GM13976 (cell line): Measurements from ENCODE around the gene WNT7B.

Experiments used
- DNase-seq: peaks from one replicate; pipeline ENCODE4 v3.0.0; 2012; ENCODE audit warnings: low spot score
- in situ Hi-C: fragments of 300-500 bp; cut with MboI; formaldehyde crosslinking; loops from one replicate; pipeline ENCODE4 v1.12.0; 2022; ENCODE audit warnings: low sequenced_read_pairs, mixed read lengths, inconsistent platforms; ENCODE audit not compliant: unreplicated experiment
- TF ChIP-seq, protein P1 (sequence below): IDR thresholded peaks from 2 replicates; pipeline ENCODE4 v1.5.1; 2012; ENCODE audit warnings: borderline replicate concordance, mild to moderate bottlenecking; ENCODE audit not compliant: insufficient read depth; ENCODE audit errors: extremely low read depth, missing control alignments, control extremely low read depth

WNT7B gene

DNA sequence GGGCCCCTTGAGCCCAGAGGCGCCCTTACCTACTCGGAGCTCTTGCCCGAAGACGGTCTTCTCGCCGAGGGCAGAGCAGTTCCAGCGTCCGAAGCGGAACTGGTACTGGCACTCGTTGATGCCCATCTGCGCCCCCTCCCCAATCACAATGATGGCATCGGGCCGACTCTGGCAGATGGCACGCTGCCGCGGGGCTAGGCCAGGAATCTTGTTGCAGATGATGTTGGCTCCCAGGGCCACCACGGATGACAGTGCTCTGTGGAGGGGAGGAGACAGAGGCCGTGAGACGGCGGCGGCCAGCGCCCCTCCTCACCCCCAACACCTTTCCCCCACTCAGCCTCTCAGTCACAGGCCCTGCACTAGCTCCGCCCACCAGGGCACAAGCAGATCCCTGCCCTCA, 27.1 kb downstream of the WNT7B start:
- TF ChIP-seq, protein P1, sequence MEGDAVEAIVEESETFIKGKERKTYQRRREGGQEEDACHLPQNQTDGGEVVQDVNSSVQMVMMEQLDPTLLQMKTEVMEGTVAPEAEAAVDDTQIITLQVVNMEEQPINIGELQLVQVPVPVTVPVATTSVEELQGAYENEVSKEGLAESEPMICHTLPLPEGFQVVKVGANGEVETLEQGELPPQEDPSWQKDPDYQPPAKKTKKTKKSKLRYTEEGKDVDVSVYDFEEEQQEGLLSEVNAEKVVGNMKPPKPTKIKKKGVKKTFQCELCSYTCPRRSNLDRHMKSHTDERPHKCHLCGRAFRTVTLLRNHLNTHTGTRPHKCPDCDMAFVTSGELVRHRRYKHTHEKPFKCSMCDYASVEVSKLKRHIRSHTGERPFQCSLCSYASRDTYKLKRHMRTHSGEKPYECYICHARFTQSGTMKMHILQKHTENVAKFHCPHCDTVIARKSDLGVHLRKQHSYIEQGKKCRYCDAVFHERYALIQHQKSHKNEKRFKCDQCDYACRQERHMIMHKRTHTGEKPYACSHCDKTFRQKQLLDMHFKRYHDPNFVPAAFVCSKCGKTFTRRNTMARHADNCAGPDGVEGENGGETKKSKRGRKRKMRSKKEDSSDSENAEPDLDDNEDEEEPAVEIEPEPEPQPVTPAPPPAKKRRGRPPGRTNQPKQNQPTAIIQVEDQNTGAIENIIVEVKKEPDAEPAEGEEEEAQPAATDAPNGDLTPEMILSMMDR, result no peak
- in situ Hi-C loops, result no loop called here
- DNase-seq, result no peak

DNA sequence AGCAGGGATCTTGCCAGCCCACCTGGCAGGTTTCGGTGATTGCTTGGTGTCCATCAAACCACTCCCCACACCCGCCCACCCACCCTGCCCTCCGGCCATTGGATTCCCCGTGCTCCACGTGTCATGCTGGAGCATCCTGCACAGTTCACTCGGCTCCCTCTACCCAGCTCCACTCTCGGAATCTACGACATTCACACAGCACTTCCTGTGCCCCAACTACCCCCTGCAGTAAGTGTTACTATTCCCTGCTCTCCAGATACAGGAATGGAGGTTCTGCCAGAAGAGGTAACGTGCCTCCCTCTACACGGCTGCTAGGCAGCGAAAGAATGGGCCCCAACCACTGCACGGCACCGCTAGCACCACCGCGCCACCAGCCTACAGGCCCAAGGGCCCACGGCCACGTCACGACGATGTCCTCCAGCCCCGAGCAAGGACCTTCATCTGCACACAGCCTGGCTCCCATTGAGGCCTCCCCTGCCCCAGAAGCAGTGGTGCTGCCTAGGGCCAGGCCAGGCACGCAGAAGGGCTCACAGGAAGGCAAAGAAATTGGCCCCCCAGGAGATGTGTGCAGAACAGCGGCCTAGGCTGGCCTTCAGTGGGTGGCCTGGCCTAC, 27.6 kb downstream of the WNT7B start:
- DNase-seq, result no peak
- in situ Hi-C loops, result no loop called here
- TF ChIP-seq, protein P1, result no peak

DNA sequence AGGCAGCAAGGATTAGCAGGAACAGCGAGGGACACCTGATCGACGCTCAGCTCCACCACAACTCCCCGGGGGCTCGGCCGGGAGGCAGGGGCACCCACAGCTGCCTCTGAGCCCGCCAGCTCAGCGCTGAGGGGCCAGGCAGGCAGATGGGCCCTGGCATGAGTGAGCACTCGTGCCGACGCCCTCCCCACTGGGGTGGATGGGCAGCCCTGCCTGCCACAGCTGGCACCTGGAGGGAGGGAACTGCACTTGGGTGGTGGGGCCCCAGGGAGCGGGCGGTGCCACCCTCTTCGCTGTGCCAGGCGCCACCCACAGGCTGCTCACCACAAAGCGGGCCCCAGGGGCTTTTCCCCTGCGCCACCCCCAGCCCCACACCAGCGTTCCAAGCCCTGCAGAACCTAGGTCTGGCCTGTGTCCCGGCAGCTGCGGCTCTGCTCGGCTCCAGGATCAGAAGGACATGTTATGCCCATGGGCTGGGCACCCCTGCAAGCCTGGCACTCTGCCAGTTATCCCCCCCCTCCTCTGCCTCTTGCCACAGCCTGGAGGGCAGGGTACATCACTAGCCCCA, 28.8 kb downstream of the WNT7B start:
- TF ChIP-seq, protein P1, result no peak
- no peak for DNase-seq
- in situ Hi-C loops, result no loop called here

DNA sequence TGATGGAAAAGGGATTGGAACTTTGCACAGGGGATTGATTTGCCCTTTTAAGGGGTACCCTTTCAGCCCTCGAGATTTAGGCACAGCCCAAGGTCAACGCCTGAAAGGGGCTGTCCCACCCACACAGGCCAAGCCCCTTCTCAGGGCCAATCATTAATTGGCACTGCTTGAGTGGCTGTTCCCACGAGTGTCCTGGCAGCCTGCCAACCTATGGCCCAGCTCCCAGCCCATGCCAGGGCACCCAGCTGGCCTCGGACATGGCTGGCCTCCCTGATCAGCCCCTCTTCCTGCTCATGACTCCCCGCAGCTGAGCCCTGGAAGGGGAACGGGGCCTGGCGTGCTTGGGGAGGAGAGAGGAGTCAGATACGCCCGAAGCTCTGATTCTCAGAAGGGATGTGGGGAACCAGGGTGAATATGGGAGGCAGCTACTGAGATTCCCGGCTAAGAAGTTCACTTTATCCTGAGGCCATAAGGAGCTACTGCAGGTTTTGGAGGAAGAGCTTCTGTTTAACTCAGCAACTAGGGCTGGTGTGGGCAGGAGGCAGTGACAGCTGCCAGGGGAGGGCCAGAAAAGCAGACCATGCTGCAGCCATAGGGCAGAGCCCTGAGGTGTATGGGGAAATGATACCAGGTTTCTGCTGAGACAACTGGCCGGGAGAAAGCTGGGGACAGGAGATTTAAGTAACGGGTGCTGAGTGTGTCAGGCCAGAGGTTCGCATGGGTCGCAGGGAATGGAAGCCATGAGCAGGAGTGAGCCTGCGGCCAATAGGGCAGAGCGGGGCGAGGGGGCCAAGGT, 30.0 kb downstream of the WNT7B start:
- TF ChIP-seq, protein P1, result no peak
- DNase-seq, result no peak
- in situ Hi-C loops, result no loop called here

DNA sequence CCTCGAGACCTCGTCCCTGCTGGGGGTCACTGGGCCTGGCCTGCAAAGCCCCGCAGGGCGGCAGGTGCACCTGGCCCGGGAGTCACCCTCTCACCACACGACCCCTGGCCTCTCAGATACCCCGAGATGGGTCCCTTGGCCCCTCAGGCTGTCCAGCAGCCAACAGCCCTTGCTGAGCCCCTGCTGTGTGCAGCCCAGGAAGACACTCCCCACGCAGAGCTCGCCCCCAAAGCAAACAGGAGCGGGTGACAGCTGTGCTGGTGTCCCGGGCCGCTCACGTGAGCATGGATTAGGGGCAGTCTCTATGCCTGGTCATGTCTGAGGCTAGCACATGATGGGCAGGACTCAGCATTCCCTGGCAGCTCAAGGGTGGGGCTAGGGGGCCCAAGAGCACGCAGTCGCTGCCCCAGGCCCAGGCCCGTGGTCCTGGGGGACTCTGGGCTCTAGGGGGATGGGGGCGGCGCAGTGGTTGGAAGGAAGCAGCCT, 31.3 kb downstream of the WNT7B start:
- in situ Hi-C loops, result no loop called here
- TF ChIP-seq, protein P1, result no peak
- no peak for DNase-seq

DNA sequence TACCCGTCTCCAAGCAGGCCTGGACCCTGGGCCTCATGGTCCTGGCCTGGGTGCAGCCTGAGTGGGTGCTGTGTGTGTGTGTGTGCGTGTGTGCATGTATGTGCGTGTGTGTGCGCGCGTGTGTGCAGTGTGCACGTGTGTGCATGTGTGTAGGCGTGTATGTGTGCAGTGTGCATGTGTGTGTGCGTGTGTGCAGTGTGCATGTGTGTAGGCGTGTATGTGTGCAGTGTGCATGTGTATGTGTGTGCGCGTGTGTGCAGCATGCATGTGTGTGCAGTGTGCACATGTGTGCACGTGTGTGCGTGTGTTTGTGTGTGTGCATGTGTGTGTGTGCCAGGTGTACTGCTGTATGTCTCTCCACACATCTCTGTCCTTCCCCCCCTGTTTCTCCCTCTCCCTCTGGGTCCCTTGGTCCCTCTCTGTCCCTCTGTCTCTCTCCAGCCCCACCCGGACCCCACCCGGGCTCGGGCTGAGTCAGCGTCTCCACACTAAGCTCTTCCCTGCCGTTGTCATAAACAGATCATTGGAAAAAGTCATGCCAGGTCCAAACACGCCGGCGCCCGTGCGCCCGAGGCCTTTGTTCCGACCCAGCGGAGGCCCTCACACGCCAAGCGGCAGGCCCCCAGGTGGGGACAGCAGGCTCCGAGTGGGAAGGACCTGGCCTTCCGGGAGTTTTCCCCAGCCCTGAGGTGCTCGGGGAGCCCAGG, 34.0 kb downstream of the WNT7B start:
- no peak for DNase-seq
- in situ Hi-C loops, result no loop called here
- TF ChIP-seq, protein P1, result no peak
